ENCODE measurements around the gene CTNNA2. TPM values are rescaled to one million over a fixed set of nuclear protein-coding genes. Genes with fewer than 3 reads are reported as not detected.

The CTNNA2 gene
- total RNA-seq, 2 donors from 2014 or later: 0.17 to 0.88 TPM

GRCh38 chr2:80410346-80410745 is 897.5 kb downstream of the CTNNA2 start:
- Histone ChIP-seq H3K4me1 (no peaks in the 10 kb centered on the region), H3K9me3 (no peaks in the 10 kb centered on the region), H3K27ac (no peak overlapping the region), H3K9ac (ENCODE audit: low read depth in 2 of 2, low read length in 2 of 2) (no peak overlapping the region), H3K27me3 (no peaks in the 10 kb centered on the region), H3K4me3 (no peak overlapping the region), H3K36me3 (no peaks in the 10 kb centered on the region)
- intact Hi-C loops (cut with DNase I): no loop called here
- DNase-seq: no peak
- TF ChIP-seq CTCF (IDR thresholded peaks at IDR 0.05): no peak

GRCh38 chr2:80413136-80413535 is 900.3 kb downstream of the CTNNA2 start:
- Histone ChIP-seq H3K27me3 (no peaks in the 10 kb centered on the region), H3K9me3 (no peaks in the 10 kb centered on the region), H3K36me3 (no peaks in the 10 kb centered on the region), H3K9ac (ENCODE audit: low read depth in 2 of 2, low read length in 2 of 2) (no peak overlapping the region), H3K4me3 (no peak overlapping the region), H3K27ac (no peak overlapping the region), H3K4me1 (no peaks in the 10 kb centered on the region)
- DNase-seq: no peak
- TF ChIP-seq CTCF (IDR thresholded peaks at IDR 0.05): no peak
- intact Hi-C loops (cut with DNase I): no loop called here

- intact Hi-C loops (cut with DNase I): no loop called here
- no peaks in the 10 kb centered on the region for H3K9me3 ChIP-seq
- no peaks in the 10 kb centered on the region for H3K36me3 ChIP-seq
- no peak overlapping the region for H3K9ac ChIP-seq (ENCODE audit: low read depth in 2 of 2, low read length in 2 of 2)
- DNase-seq: no peak
- TF ChIP-seq CTCF (IDR thresholded peaks at IDR 0.05): no peak
- H3K4me1 ChIP-seq: no peaks in the 10 kb centered on the region
- H3K27ac ChIP-seq: no peak overlapping the region
- H3K4me3 ChIP-seq: no peak overlapping the region
- H3K27me3 ChIP-seq: no peaks in the 10 kb centered on the region
Observed at GRCh38 chr2:80417737-80418136, 904.9 kb downstream of the CTNNA2 start.

- no peaks in the 10 kb centered on the region for H3K9me3 ChIP-seq
- DNase-seq: no peak
- intact Hi-C loops (cut with DNase I): no loop called here
Observed at GRCh38 chr2:80420530-80421208, 907.8 kb downstream of the CTNNA2 start.

GRCh38 chr2:80429251-80429650 is 916.4 kb downstream of the CTNNA2 start:
- intact Hi-C loops (cut with DNase I): no loop called here
- Histone ChIP-seq H3K9ac (ENCODE audit: low read depth in 2 of 2, low read length in 2 of 2) (no peak overlapping the region), H3K27ac (no peak overlapping the region), H3K4me3 (no peak overlapping the region), H3K27me3 (no peaks in the 10 kb centered on the region), H3K9me3 (no peaks in the 10 kb centered on the region), H3K4me1 (no peaks in the 10 kb centered on the region), H3K36me3 (no peaks in the 10 kb centered on the region)
- no peak for TF ChIP-seq CTCF (IDR thresholded peaks at IDR 0.05)
- DNase-seq: no peak

More at GRCh38 chr2:80420530-80421208, 907.8 kb downstream of the CTNNA2 start:
- H3K4me1 ChIP-seq: no peaks in the 10 kb centered on the region
- H3K36me3 ChIP-seq: no peaks in the 10 kb centered on the region
- H3K27me3 ChIP-seq: no peaks in the 10 kb centered on the region
- no peak for TF ChIP-seq CTCF (IDR thresholded peaks at IDR 0.05)
- H3K4me3 ChIP-seq: no peak overlapping the region
- H3K9ac ChIP-seq (ENCODE audit: low read depth in 2 of 2, low read length in 2 of 2): no peak overlapping the region
- H3K27ac ChIP-seq: no peak overlapping the region

Measured in colonic mucosa (tissue), 4 donors.